HG03575 (cell line): ENCODE data around the gene HBM.
"Not testable (repeated sequence)": the region's sequence is repeated elsewhere in the genome, so short reads cannot be mapped to it uniquely, and the experiment has no call there.

ENCODE experiments used
- ATAC-seq: cut with Tn5 transposase; IDR thresholded peaks from one replicate; pipeline ENCODE4 v1.9.1; 2021; ENCODE audit not compliant: unreplicated experiment, insufficient number of reproducible peaks, low FRiP score; ENCODE audit errors: extremely low read depth

HBM gene

GRCh38 chr16:179211-180092, 13.7 kb downstream of the HBM start:
- ATAC-seq, result no peak

- no peak for ATAC-seq
Observed at GRCh38 chr16:180101-180675, 14.4 kb downstream of the HBM start, which contains the start of gene HBQ1. Gene HBQ1 (plus strand): TSS chr16:180459. CDS start chr16:180487, 28 bp downstream.

- ATAC-seq, result no peak
Observed at GRCh38 chr16:180681-181564, 15.1 kb downstream of the HBM start.

- ATAC-seq, result no peak
Observed at GRCh38 chr16:181565-182021, 15.8 kb downstream of the HBM start.

GRCh38 chr16:183005-183404, 17.2 kb downstream of the HBM start:
- ATAC-seq, result no peak

- no peak for ATAC-seq
Observed at GRCh38 chr16:185213-185612, 19.4 kb downstream of the HBM start.

GRCh38 chr16:185691-186090, 19.9 kb downstream of the HBM start:
- ATAC-seq, result no peak

GRCh38 chr16:187330-187729, 21.6 kb downstream of the HBM start:
- no peak for ATAC-seq

- no peak for ATAC-seq
Observed at GRCh38 chr16:188674-189073, 22.9 kb downstream of the HBM start.

- ATAC-seq, result no peak
Observed at GRCh38 chr16:189604-190186, 23.9 kb downstream of the HBM start.

- no peak for ATAC-seq
Observed at GRCh38 chr16:191831-192230, 26.1 kb downstream of the HBM start.

GRCh38 chr16:192686-193085, 26.9 kb downstream of the HBM start:
- no peak for ATAC-seq

GRCh38 chr16:193441-193840, 27.7 kb downstream of the HBM start:
- no peak for ATAC-seq

GRCh38 chr16:194516-194915, 28.7 kb downstream of the HBM start:
- ATAC-seq, result no peak

- no peak for ATAC-seq
Observed at GRCh38 chr16:200388-200787, 34.6 kb downstream of the HBM start.

- ATAC-seq, result no peak
Observed at GRCh38 chr16:203246-203645, 37.5 kb downstream of the HBM start.

GRCh38 chr16:204046-204445, 38.3 kb downstream of the HBM start:
- not testable (repeated sequence) for ATAC-seq

- not testable (repeated sequence) for ATAC-seq
Observed at GRCh38 chr16:209359-209758, 43.6 kb downstream of the HBM start.

- not testable (repeated sequence) for ATAC-seq
Observed at GRCh38 chr16:211631-212180, 45.9 kb downstream of the HBM start.
